ENCODE data around the gene XKR3.

XKR3 gene

GRCh38 chr22:16789860-16790493 is 35.2 kb downstream of the XKR3 start:
- no peaks in the 10 kb centered on the region for H3K27me3 ChIP-seq
- H3K4me3 ChIP-seq = no peak overlapping the region
- H3K4me1 ChIP-seq = no peaks in the 10 kb centered on the region
- no peaks in the 10 kb centered on the region for H3K9me3 ChIP-seq
- DNase-seq = no peak
- intact Hi-C loops (cut with DNase I; ENCODE audit: low total_unique reads) = no loop called here
- H3K36me3 ChIP-seq = no peaks in the 10 kb centered on the region
- H3K27ac ChIP-seq = no peak overlapping the region
- no peak for TF ChIP-seq CTCF (IDR thresholded peaks at IDR 0.05)

- no peaks in the 10 kb centered on the region for H3K36me3 ChIP-seq
- H3K4me1 ChIP-seq = no peaks in the 10 kb centered on the region
- no peaks in the 10 kb centered on the region for H3K9me3 ChIP-seq
- TF ChIP-seq CTCF (IDR thresholded peaks at IDR 0.05) = no peak
- no peak overlapping the region for H3K27ac ChIP-seq
- no peak overlapping the region for H3K4me3 ChIP-seq
- intact Hi-C loops (cut with DNase I; ENCODE audit: low total_unique reads) = no loop called here
- no peak for DNase-seq
- no peaks in the 10 kb centered on the region for H3K27me3 ChIP-seq
Observed at GRCh38 chr22:16783930-16784354, 41.3 kb downstream of the XKR3 start.

GRCh38 chr22:16783453-16783852 is 41.8 kb downstream of the XKR3 start:
- Histone ChIP-seq H3K27ac (no peak overlapping the region), H3K4me1 (no peaks in the 10 kb centered on the region), H3K9me3 (no peaks in the 10 kb centered on the region), H3K27me3 (no peaks in the 10 kb centered on the region), H3K36me3 (no peaks in the 10 kb centered on the region), H3K4me3 (no peak overlapping the region)
- no peak for TF ChIP-seq CTCF (IDR thresholded peaks at IDR 0.05)
- intact Hi-C loops (cut with DNase I; ENCODE audit: low total_unique reads) = no loop called here
- DNase-seq = no peak

- intact Hi-C loops (cut with DNase I; ENCODE audit: low total_unique reads) = no loop called here
- H3K9me3 ChIP-seq = no peaks in the 10 kb centered on the region
- DNase-seq = no peak
- no peak overlapping the region for H3K4me3 ChIP-seq
- no peaks in the 10 kb centered on the region for H3K4me1 ChIP-seq
- no peak overlapping the region for H3K27ac ChIP-seq
- no peaks in the 10 kb centered on the region for H3K27me3 ChIP-seq
- no peak for TF ChIP-seq CTCF (IDR thresholded peaks at IDR 0.05)
- H3K36me3 ChIP-seq = no peaks in the 10 kb centered on the region
Observed at GRCh38 chr22:16781764-16782329, 43.4 kb downstream of the XKR3 start.

GRCh38 chr22:16781074-16781763 is 44.0 kb downstream of the XKR3 start:
- H3K4me1 ChIP-seq = no peaks in the 10 kb centered on the region
- TF ChIP-seq CTCF (IDR thresholded peaks at IDR 0.05) = no peak
- H3K27me3 ChIP-seq = no peaks in the 10 kb centered on the region
- intact Hi-C loops (cut with DNase I; ENCODE audit: low total_unique reads) = no loop called here
- H3K4me3 ChIP-seq = no peak overlapping the region
- H3K9me3 ChIP-seq = no peaks in the 10 kb centered on the region
- H3K36me3 ChIP-seq = no peaks in the 10 kb centered on the region
- H3K27ac ChIP-seq = no peak overlapping the region
- DNase-seq = no peak
